Ovary (tissue), 9 donors: ENCODE data around the gene NBEA. TPM values are rescaled to one million over a fixed set of nuclear protein-coding genes. Genes with fewer than 3 reads are reported as not detected.
A peak's percentile ranks its signal among the peaks of the same experiment; 100 is the strongest.

Source experiments
- DNase-seq, 5 donors: peaks; one replicate each; pipeline ENCODE4 v3.0.0-alpha.2; 2019 to 2020
- H3K27ac ChIP-seq, 2 donors: fragments of 200-600 bp; one replicate each; pipeline versions ENCODE4 v1.5.1 to v1.8.0; 2019 to 2022
- H3K27me3 ChIP-seq: fragments of 200-600 bp; one replicate; pipeline ENCODE4 v1.8.0; 2022
- H3K36me3 ChIP-seq: fragments of 200-600 bp; sonication (generic); one replicate; pipeline ENCODE4 v1.5.1; 2019
- H3K4me1 ChIP-seq: one replicate; pipeline ENCODE4 v1.8.1; 2013; ENCODE audit warnings: mild to moderate bottlenecking, moderate library complexity; ENCODE audit not compliant: insufficient read depth
- H3K4me3 ChIP-seq: fragments of 200-600 bp; sonication (generic); one replicate; pipeline ENCODE4 v1.5.1; 2017
- H3K9me3 ChIP-seq, 2 donors: fragments of 200-600 bp in 1 of 2; sonication (generic) in 1 of 2; one replicate each; pipeline versions ENCODE4 v1.5.1 to v1.8.1; 2013 to 2019; ENCODE audit warnings: mild to moderate bottlenecking in 1 of 2, moderate library complexity in 1 of 2
- CTCF ChIP-seq, 3 donors: fragments of 450-650 bp in 2 of 3; fragments of 200-600 bp in 1 of 3; IDR thresholded peaks; one replicate each; pipeline versions ENCODE4 v1.5.1 to v1.8.0; 2016 to 2022; ENCODE audit warnings: antibody characterized with exemption in 3 of 3, mild to moderate bottlenecking in 1 of 3
- EP300 ChIP-seq: sonication (generic); formaldehyde crosslinking; IDR thresholded peaks from one replicate; pipeline ENCODE4 v1.6.1; 2017; ENCODE audit warnings: antibody characterized with exemption
- POLR2A ChIP-seq: fragments of 450-650 bp; IDR thresholded peaks from one replicate; pipeline ENCODE4 v1.6.1; 2017; ENCODE audit warnings: antibody characterized with exemption, mild to moderate bottlenecking, moderate library complexity
- WGBS, 3 donors: extraction: QIAGEN DNeasy Blood & Tissue Kit in 1 of 3; methylation state at CpG; one replicate each; pipeline versions ENCODE4 v1.1.5 to v1.1.7; 2013 to 2017; 5-methylcytosine and 5-hydroxymethylcytosine counted together
- intact Hi-C, 4 donors: fragments of 100-400 bp; cut with DNase I; formaldehyde crosslinking; loops; one replicate each; pipeline versions ENCODE4 v1.11.0 to v1.15.1; 2022 to 2023
- polyA plus RNA-seq, 2 donors: library from polyadenylated mRNA; stranded (reverse); fragments of 200-250 nt in 1 of 2; fragments of 350-450 nt in 1 of 2; fragmentation: Illumina TruSeq in 1 of 2; extraction: RNeasy Lipid Tissue Mini Kit (QIAGEN cat#74804) in 1 of 2; gene quantifications; one replicate each; pipeline ENCODE4 v1.2.3, GENCODE V29; 2013 to 2014
- total RNA-seq, 7 donors: library from RNA; depleted of rRNA in 2 of 7; stranded (reverse); fragments of >200 nt in 2 of 7; fragmentation: NEBNext Ultra II Directional in 3 of 7; extraction: Animal tissue kit (Norgen Biotek cat#: 25700) in 3 of 7; gene quantifications; one replicate each; pipeline versions ENCODE4 v1.1.0 to v1.2.4, GENCODE V29; 2016 to 2023
- donor health status: DM: no; HTN: no; CAD: no; lungs with moderate emphysema.
- donor health status: DM: no; HTN: no; CAD: no.
- donor health status: Bipolar disorder and iron deficiency.
- donor health status: DM: yes; HTN: yes; CAD: no.
- donor health status: DM: no; HTN: no; CAD: no.
- donor health status: DM: yes; HTN: yes; CAD: no.

Gene NBEA
- total and polyA plus RNA-seq, 9 donors = 5.8 to 18.9 (median 16.0) TPM

GRCh38 chr13:35478271-35479037 is 536.4 kb downstream of the NBEA start:
- peak in 1 of 5 donors; percentile 23 for DNase-seq
- Histone ChIP-seq H3K27ac (no peak overlapping the region), H3K9me3 (no peaks in the 10 kb centered on the region), H3K4me3 (no peak overlapping the region), H3K4me1 (no peaks in the 10 kb centered on the region), H3K27me3 (no peaks in the 10 kb centered on the region), H3K36me3 (no peaks in the 10 kb centered on the region)
- WGBS, 3 donors = 71 to 74% (median 72%) methylated on average over 51 of the region's 51 CpGs
- TF ChIP-seq POLR2A (no peak), EP300 (no peak), CTCF (IDR thresholded peaks at IDR 0.05) (no peak)
- intact Hi-C loops = no loop called here

GRCh38 chr13:35479038-35479492 is 537.0 kb downstream of the NBEA start:
- WGBS, 3 donors = 92 to 95% (median 94%) methylated on average over 14 of the region's 14 CpGs
- Histone ChIP-seq H3K36me3 (no peaks in the 10 kb centered on the region), H3K27ac (no peak overlapping the region), H3K27me3 (no peaks in the 10 kb centered on the region), H3K9me3 (no peaks in the 10 kb centered on the region), H3K4me1 (no peaks in the 10 kb centered on the region), H3K4me3 (no peak overlapping the region)
- TF ChIP-seq EP300 (no peak), POLR2A (no peak), CTCF (IDR thresholded peaks at IDR 0.05) (no peak)
- no peak for DNase-seq
- intact Hi-C loops = no loop called here

- Histone ChIP-seq H3K9me3 (no peaks in the 10 kb centered on the region), H3K27me3 (no peaks in the 10 kb centered on the region), H3K4me3 (no peak overlapping the region), H3K4me1 (no peaks in the 10 kb centered on the region), H3K27ac (no peak overlapping the region), H3K36me3 (no peaks in the 10 kb centered on the region)
- no peak for TF ChIP-seq EP300
- TF ChIP-seq POLR2A = no peak
- TF ChIP-seq CTCF (IDR thresholded peaks at IDR 0.05) = no peak
- WGBS, 3 donors = 91 to 93% (median 92%) methylated on average over 1 of the region's 1 CpG
- no peak for DNase-seq
- intact Hi-C loops = no loop called here
Observed at GRCh38 chr13:35479706-35480105, 537.6 kb downstream of the NBEA start.

- intact Hi-C loops = no loop called here
- no peak for DNase-seq
- Histone ChIP-seq H3K27me3 (no peaks in the 10 kb centered on the region), H3K27ac (no peak overlapping the region), H3K9me3 (no peaks in the 10 kb centered on the region), H3K36me3 (no peaks in the 10 kb centered on the region), H3K4me3 (no peak overlapping the region), H3K4me1 (no peaks in the 10 kb centered on the region)
- TF ChIP-seq POLR2A (no peak), CTCF (IDR thresholded peaks at IDR 0.05) (no peak), EP300 (no peak)
- 92 to 94% (median 93%) methylated on average over 2 of the region's 2 CpGs for WGBS, 3 donors
Observed at GRCh38 chr13:35480346-35480745, 538.3 kb downstream of the NBEA start.
